Effector memory CD8-positive, alpha-beta T cell (primary cell): Measurements from ENCODE around the gene ARPC1B.
"Not testable (repeated sequence)": the region's sequence is repeated elsewhere in the genome, so short reads cannot be mapped to it uniquely, and the experiment has no call there.

Experiments used
- ATAC-seq: fragments of 150-1000 bp; cut with Tn5 transposase; replicated peaks from 2 replicates; pipeline ENCODE4 v1.10.0; 2021; ENCODE audit warnings: mild to moderate bottlenecking, moderate library complexity
- DNase-seq, 3 experiments: peaks; one replicate each; pipeline ENCODE4 v3.0.0; 2021
- H3K27ac Mint-ChIP-seq, 2 donors: one replicate each; pipeline ENCODE4 v1.8.0; 2022; ENCODE audit warnings: mild to moderate bottlenecking in 2 of 2, mixed read lengths in 2 of 2, moderate library complexity in 2 of 2
- H3K27me3 Mint-ChIP-seq, 2 donors: one replicate each; pipeline ENCODE4 v1.8.0; 2022; ENCODE audit warnings: mixed read lengths in 2 of 2
- H3K36me3 Mint-ChIP-seq: one replicate; pipeline ENCODE4 v1.8.0; 2022; ENCODE audit warnings: mild to moderate bottlenecking, moderate library complexity, mixed read lengths; ENCODE audit not compliant: insufficient read depth
- H3K4me1 Mint-ChIP-seq, 2 donors: one replicate each; pipeline ENCODE4 v1.8.0; 2022; ENCODE audit warnings: low read depth in 2 of 2, mixed read lengths in 2 of 2
- H3K4me3 Mint-ChIP-seq, 2 donors: one replicate each; pipeline ENCODE4 v1.8.0; 2022; ENCODE audit warnings: mild to moderate bottlenecking in 2 of 2, mixed read lengths in 2 of 2, moderate library complexity in 2 of 2
- H3K9me3 Mint-ChIP-seq, 2 donors: one replicate each; pipeline ENCODE4 v1.8.0; 2022; ENCODE audit warnings: mixed read lengths in 2 of 2

ARPC1B gene

DNA sequence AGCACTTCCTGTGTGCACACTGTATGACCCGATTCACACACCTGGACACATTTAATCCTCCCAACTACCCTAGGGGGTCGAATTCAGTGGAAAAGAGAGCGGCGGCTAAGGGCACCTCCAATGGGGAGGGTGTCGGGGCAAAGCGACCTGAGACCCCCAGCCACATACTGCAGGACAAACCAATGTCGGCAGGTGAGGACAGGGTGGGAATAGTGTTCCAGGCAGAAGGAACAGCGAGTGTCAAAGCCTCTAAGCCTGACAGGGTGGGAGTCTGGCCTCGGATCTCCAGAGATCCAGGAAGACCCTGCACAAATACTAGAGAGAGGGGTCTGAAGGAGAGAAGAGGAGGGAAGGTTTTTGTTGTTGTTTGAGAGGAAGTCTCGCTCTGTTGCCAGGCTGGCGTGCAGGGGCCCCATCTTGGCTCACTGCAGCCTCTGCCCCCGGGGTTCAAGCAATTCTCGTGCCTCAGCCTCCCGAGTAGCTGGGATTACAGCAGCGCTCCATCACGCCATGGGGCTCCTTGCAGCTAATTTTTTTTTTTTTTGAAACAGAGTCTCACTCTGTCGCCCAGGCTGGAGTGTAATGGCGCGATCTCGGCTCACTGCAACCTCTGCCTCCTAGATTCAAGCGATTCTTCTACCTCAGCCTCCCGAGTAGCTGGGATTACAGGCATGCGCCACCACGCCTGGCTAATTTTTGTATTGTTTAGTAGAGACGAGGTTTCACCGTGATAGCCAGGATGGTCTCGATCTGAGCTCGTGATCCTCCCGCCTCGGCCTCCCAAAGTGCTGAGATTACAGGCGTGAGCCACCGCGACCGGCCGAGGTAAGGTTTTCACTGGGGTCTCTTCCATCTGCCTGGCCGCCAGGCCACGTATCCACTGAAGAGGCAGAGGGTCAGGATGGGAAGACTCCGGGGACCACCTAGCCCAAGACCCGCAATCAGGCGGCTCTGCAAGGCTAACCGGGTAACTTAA is 1.2 kb upstream of the ARPC1B start:
- H3K9me3 Mint-ChIP-seq = no peaks in the 10 kb centered on the region
- H3K4me3 Mint-ChIP-seq = peak overlapping the region; percentile 81 to 89
- H3K4me1 Mint-ChIP-seq = peaks cover 22% of the 10 kb centered on the region in 2 donors
- DNase-seq = peak in 1 of 3 experiments; percentile 16
- no peaks in the 10 kb centered on the region for H3K27me3 Mint-ChIP-seq
- H3K27ac Mint-ChIP-seq = peak overlapping the region; percentile 52 to 75
- H3K36me3 Mint-ChIP-seq = peaks cover 48% of the 10 kb centered on the region
- no peak for ATAC-seq

DNA sequence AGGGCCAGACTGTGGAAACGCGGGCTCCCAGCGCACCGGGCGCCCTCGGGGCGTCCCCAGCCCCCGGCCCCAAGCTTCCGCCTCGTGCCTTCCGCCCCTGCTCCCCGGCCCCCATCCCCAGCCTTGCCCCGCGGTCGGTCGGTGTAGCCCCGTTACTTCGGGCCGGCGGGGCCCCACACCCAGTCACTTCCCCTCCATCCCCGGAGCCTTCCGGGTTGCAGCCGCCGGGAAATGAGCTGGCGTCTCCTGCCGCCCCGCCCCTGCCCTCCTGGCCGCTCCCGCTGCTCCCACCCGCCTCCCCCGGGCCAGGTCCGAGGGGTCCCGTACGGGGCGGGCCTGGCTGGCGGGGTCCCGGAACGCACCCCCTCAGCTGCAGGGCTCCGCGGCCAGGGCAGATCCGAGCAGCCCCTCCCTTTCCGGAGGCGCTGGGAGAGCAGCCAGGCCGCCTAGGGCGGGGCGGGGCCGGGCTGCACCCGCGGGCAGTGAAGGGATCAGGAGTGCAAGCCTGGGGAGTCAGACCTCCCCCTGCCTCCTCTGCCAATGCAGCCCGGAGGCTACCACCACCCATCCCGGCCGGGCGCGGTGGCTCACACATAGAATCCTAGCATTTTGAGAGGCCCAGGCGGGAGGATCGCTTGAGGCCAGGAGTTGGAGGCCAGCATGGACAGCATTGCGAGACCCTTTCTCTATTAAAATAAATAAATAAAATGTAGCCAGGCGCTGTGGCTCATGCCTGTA is 709 bp downstream of the ARPC1B start:
- H3K4me1 Mint-ChIP-seq = peaks cover 37% of the 10 kb centered on the region in 2 donors
- peak overlapping the region; percentile 92 to 98 for H3K27ac Mint-ChIP-seq

DNA sequence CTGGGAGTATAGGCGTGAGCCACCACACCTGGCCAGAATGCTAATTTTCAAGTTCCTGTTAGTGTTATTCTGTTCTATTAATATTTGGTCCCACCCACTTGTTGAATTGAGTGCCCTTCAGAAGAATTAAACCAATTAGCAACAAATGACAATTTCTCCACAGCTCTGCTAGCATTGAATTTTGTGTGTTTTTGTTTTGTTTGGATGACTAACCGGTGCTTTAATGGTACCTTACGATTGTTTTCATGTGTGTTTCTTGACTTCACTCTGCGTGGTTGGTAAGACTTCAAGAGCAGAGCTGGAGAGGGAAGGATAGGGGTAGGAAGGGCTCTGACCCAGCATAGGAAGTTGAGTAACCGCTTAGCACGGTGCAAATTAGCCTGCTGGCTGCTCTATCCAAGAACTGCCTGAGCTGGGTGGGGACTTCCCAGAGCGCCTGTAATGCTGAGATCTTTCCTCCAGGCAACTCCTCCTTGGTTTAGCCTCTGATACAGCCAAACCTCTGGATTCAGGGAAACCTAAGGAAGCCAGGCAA is 4.6 kb downstream of the ARPC1B start:
- Mint-ChIP-seq H3K27ac (peak overlapping the region; percentile 95 to 98), H3K36me3 (peaks cover 73% of the 10 kb centered on the region), H3K4me1 (peaks cover 52 to 55% of the 10 kb centered on the region in 2 donors), H3K27me3 (no peaks in the 10 kb centered on the region), H3K4me3 (peak overlapping the region; percentile 84 to 85), H3K9me3 (no peaks in the 10 kb centered on the region)
- ATAC-seq (peak; percentile 22), DNase-seq (peak; percentile 37 to 38 (median 38))

More for the DNA sequence above, 709 bp downstream of the ARPC1B start:
- ATAC-seq (peak; percentile 42), DNase-seq (peak; percentile 54 to 59 (median 57))
- Mint-ChIP-seq H3K27me3 (no peaks in the 10 kb centered on the region), H3K4me3 (peak overlapping the region; percentile 81 to 89), H3K36me3 (peaks cover 63% of the 10 kb centered on the region), H3K9me3 (no peaks in the 10 kb centered on the region)

DNA sequence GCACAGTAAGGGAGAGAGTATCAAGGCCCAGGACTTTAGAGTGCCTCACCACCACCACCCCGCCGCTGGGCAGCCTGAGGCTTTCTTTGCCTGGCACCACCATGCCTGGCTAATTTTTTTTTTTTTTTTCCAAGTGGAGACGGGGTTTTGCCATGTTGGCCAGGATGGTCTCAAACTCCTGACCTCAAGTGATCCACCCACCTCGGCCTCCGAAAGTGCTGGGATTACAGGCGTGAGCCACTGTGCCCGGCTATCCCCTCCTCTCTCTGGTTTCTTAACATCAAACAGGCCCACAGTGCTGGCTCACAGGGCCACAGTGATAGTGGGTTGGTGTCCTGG is 5.1 kb downstream of the ARPC1B start:
- not testable (repeated sequence) for ATAC-seq, DNase-seq, H3K9me3 Mint-ChIP-seq, H3K27me3 Mint-ChIP-seq
- H3K36me3 Mint-ChIP-seq = peaks cover 75% of the 10 kb centered on the region
- peak overlapping the region; percentile 95 to 98 for H3K27ac Mint-ChIP-seq
- H3K4me1 Mint-ChIP-seq = peaks cover 55 to 56% of the 10 kb centered on the region in 2 donors
- H3K4me3 Mint-ChIP-seq = peak overlapping the region; percentile 84 to 85

DNA sequence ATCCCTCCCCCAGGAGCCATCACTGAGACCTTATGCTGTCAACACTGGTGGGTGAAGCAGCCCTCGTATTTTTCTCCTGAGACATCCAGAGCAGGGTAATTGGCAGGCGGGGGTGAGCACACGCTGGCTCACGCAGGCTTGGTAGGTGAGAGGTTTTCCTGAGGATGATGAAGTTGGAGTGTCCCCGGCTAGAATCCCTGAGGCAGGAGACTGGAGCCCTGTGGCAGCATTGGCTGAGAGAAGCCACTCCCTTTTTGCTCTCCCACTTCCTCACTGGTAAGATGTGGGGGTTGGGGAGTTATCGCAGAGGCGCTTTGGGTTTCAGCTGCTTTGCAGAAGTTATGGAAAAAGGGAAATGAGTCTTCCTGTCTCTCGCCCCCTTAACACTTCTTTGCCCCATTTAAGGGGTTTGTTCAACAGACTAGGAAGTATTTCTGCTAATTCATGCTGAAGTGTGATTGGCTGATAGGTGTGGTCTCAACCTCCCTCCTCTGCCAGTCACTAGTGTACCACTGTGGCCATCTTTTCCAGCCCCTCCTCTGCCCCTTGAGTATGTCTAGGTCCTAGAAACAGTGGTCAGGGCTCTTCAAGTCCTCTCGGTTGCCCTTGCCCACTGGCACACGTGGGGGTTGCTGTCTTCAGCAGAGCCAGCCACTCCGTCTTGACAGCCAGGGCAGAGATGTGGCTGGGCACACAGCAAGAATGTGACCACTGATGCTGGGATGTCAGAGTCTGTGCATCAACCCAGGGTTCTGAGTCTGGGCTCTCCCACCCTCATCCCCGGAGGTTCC is 5.7 kb downstream of the ARPC1B start:
- H3K4me3 Mint-ChIP-seq = peak overlapping the region; percentile 84 to 85
- DNase-seq = peak in 1 of 3 experiments; percentile 20
- peaks cover 55 to 57% of the 10 kb centered on the region in 2 donors for H3K4me1 Mint-ChIP-seq
- peaks cover 72% of the 10 kb centered on the region for H3K36me3 Mint-ChIP-seq
- H3K9me3 Mint-ChIP-seq = no peaks in the 10 kb centered on the region
- peak overlapping the region; percentile 95 to 98 for H3K27ac Mint-ChIP-seq
- ATAC-seq = peak; percentile 17
- H3K27me3 Mint-ChIP-seq = no peaks in the 10 kb centered on the region

DNA sequence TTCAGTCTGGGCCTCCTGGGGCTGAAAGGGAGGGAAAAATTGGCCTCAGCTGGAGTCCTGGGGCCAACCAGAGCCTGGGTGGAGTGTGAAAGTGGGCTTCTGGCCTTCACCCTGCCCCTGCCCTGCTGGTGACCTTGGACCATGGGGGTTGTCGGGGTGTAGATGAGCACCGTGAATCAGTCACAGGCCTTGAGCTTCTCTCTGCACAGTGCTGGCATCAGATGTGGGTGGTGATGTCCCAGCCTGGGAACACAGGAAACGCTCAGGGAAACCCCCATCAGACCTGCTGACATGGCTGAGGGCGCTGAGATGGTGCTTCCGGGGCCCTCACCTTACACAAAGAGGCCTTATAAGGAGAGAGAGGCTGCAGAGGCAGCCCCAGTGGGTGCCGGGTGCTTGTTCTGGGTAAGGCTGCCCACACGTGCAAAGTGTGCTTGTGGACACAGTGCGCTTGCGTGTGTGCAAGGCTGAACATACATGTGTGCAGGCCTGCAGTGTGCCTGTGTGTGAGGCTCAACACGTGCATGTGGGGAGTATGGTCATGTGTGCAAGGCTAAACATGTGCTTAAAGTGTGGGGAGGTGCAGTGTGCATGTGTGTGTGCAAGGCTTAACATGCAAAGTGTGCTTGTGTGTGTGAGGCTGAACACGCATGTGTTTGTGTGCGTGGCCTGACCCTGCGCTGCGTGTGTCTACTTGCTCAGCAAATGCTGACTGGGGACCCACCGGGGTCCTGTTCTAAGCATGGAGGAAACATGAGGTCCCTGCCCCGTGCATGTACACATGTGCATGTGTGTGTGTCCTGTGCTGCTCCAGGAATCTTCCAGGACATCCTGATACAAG is 6.5 kb downstream of the ARPC1B start:
- no peaks in the 10 kb centered on the region for H3K27me3 Mint-ChIP-seq
- H3K36me3 Mint-ChIP-seq = peaks cover 72% of the 10 kb centered on the region
- peaks cover 53 to 60% of the 10 kb centered on the region in 2 donors for H3K4me1 Mint-ChIP-seq
- H3K9me3 Mint-ChIP-seq = no peaks in the 10 kb centered on the region
- peak overlapping the region; percentile 95 to 98 for H3K27ac Mint-ChIP-seq
- ATAC-seq (peak; percentile 87), DNase-seq (peak; percentile 87 to 89 (median 88))
- H3K4me3 Mint-ChIP-seq = peak overlapping the region; percentile 84 to 85

DNA sequence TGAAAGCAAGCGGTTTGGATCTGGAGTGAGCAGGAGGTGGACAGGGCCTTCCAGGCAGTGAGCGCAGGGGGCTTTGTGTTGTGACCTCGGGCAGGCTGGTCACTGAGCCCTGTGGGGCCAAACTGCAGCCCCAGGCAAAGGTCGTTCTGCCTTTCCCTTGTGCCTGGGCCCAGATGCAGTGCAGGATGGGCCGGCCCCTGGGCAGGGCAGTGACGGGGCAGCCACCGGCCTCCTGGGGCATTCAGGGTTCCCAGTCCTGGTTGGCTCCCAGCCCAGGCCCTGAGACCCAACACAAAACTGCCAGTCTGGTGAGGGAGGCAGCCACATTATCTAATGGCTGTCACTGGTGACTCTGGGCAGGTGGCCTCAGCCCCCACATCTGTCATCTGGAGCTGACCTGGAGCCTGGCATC is 7.1 kb downstream of the ARPC1B start:
- Mint-ChIP-seq H3K4me1 (peaks cover 47 to 57% of the 10 kb centered on the region in 2 donors), H3K4me3 (peak overlapping the region; percentile 84 to 85), H3K27me3 (no peaks in the 10 kb centered on the region), H3K27ac (peak overlapping the region; percentile 95 to 98), H3K36me3 (peaks cover 70% of the 10 kb centered on the region), H3K9me3 (no peaks in the 10 kb centered on the region)
- DNase-seq (no peak), ATAC-seq (no peak)

DNA sequence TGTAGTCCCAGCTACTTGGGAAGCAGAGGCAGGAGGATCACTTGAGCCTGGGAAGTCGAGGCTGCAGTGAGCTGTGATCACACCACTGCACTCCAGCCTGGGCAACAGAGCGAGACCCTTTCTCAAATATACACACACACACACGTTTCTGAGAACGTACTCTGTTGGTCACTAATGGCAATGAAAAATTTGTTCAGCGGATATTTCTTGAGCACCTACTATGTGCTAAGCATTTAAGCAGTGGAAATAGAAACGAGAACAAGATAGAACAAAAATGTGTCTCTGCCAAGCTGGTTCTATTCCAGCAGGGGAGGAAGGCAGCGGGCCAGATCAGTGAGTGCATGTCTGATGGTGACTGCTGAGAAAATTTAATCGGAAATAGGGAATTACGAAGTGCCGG is 8.7 kb downstream of the ARPC1B start:
- Mint-ChIP-seq H3K36me3 (peaks cover 70% of the 10 kb centered on the region), H3K4me3 (peak overlapping the region in 1 of 2 donors; percentile 45), H3K9me3 (no peaks in the 10 kb centered on the region), H3K27ac (peak overlapping the region; percentile 81 to 83), H3K27me3 (no peaks in the 10 kb centered on the region), H3K4me1 (peaks cover 33 to 53% of the 10 kb centered on the region in 2 donors)
- DNase-seq = no peak
- no peak for ATAC-seq

DNA sequence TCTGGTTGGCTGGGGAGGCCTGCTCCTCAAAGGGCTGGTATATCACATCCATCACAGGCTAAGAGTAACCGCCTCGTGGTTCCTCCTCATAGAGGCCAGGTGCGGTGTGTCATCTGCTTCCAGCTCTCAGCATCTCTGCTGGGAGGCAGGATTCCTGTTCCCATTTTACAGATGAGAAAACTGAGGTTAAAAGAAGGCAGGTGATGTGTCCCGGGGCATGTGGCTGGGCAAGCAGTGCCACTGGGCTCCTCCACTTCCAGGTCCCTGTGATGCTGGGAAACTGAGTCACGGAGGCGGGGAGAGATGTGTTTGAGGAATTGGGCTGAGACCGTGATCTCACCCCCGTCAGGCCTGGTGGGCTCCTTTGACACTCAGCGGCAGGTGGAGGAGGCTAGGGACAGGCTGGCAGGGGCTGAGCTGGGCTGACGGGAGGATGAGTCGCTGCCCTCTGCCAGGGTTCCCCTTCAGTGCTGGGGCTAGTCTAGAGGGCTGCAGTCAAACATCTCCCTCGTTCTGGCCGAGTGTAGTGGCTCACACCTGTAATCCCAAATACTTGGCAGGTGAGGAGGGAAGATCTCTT is 9.4 kb downstream of the ARPC1B start:
- ATAC-seq (no peak), DNase-seq (no peak)
- H3K27me3 Mint-ChIP-seq = no peaks in the 10 kb centered on the region
- H3K36me3 Mint-ChIP-seq = peaks cover 70% of the 10 kb centered on the region
- no peaks in the 10 kb centered on the region for H3K9me3 Mint-ChIP-seq
- peak overlapping the region; percentile 81 to 83 for H3K27ac Mint-ChIP-seq
- H3K4me1 Mint-ChIP-seq = peaks cover 31 to 51% of the 10 kb centered on the region in 2 donors
- peak overlapping the region in 1 of 2 donors; percentile 3 for H3K4me3 Mint-ChIP-seq

DNA sequence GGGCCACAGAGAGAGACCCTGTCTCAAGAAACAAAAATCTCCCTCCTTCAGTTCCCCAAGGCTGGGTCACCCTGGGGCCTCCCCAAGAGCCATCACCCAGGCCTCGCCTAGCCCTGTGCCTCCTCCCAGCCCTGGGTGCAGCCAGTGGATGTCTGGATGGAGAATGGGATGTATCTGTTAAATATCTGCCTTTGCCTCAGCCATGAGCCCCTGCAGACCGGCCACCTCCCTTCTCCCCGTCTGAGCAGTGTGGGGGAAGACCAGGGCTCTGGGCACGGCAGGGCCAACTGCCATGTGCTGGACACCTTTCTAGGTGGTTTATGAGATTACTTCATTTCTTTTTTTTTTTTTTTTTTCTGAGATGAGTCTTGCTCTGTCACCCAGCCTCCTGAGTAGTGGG is 10.0 kb downstream of the ARPC1B start:
- Mint-ChIP-seq H3K27me3 (no peaks in the 10 kb centered on the region), H3K9me3 (no peaks in the 10 kb centered on the region), H3K4me3 (no peak overlapping the region), H3K4me1 (peaks cover 25 to 44% of the 10 kb centered on the region in 2 donors), H3K36me3 (peaks cover 70% of the 10 kb centered on the region), H3K27ac (peak overlapping the region; percentile 81 to 83)
- DNase-seq = no peak
- ATAC-seq = no peak

DNA sequence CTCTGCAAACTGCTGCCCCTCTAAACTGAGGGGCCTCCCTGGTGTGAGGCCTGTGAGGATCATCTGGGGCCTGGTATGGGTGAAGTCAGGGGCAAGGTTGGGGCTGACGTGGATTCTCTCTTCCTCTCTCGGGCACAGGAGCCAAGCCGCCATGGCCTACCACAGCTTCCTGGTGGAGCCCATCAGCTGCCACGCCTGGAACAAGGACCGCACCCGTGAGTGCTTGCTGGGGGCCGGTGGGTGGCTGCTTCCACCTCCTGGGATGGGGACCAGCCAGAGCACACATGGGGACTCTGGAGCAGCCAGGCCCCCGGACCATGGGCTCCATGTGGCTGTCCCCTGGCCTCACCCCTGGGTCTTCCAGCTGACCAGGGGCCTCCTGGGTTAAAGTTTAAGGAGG is 11.0 kb downstream of the ARPC1B start:
- Mint-ChIP-seq H3K9me3 (no peaks in the 10 kb centered on the region), H3K27me3 (no peaks in the 10 kb centered on the region), H3K4me3 (peak overlapping the region in 1 of 2 donors; percentile 31), H3K36me3 (peaks cover 70% of the 10 kb centered on the region), H3K27ac (peak overlapping the region; percentile 81 to 83), H3K4me1 (peaks cover 14 to 35% of the 10 kb centered on the region in 2 donors)
- ATAC-seq (no peak), DNase-seq (no peak)
